GM12878 (cell line): ENCODE measurements around the gene ZNF775. TPM values are rescaled to one million over a fixed set of nuclear protein-coding genes. Genes with fewer than 3 reads are reported as not detected.
A peak's percentile ranks its signal among the peaks of the same experiment; 100 is the strongest.

Source experiments
- BHLHE40 ChIP-seq, 2 experiments: fragments of 450-650 bp in 1 of 2; IDR thresholded peaks; 2 replicates each; pipeline ENCODE4 v1.6.1; 2011 to 2017; ENCODE audit warnings: low read depth in 2 of 2, borderline replicate concordance in 1 of 2, improper control_type of control experiment in 1 of 2, low read length in 1 of 2, mild to moderate bottlenecking in 1 of 2
- CBFB ChIP-seq: IDR thresholded peaks from 2 replicates; pipeline ENCODE4 v1.6.1; 2016; ENCODE audit warnings: antibody characterized with exemption, low read depth
- CEBPB ChIP-seq, 2 experiments: fragments of 150-350 bp in 1 of 2; IDR thresholded peaks; 2 replicates each; pipeline ENCODE4 v1.6.1; 2012 to 2014; ENCODE audit warnings: low read depth in 2 of 2, low read length in 2 of 2, borderline replicate concordance in 1 of 2, inconsistent platforms in 1 of 2
- CEBPZ ChIP-seq: fragments of 150-350 bp; IDR thresholded peaks from 2 replicates; pipeline ENCODE4 v1.6.1; 2016; ENCODE audit warnings: low read depth, low read length
- CHD1 ChIP-seq: IDR thresholded peaks from 2 replicates; pipeline ENCODE4 v1.6.1; 2012; ENCODE audit warnings: low read depth, low read length, improper control_type of control experiment
- CTCF ChIP-seq, 3 experiments: IDR thresholded peaks in 2 of 3; conservative IDR thresholded peaks in 1 of 3; 2 replicates each; pipeline ENCODE4 v1.5.1; 2011; ENCODE audit warnings: low read depth in 3 of 3, low read length in 3 of 3, mild to moderate bottlenecking in 3 of 3, control low read depth in 2 of 3, moderate library complexity in 2 of 3, inconsistent platforms in 1 of 3, mixed read lengths in 1 of 3; ENCODE audit not compliant: control insufficient read depth in 2 of 3, insufficient read depth in 1 of 3; ENCODE audit errors: extremely low read depth in 1 of 3
- E4F1 ChIP-seq: fragments of 450-650 bp; IDR thresholded peaks from 2 replicates; pipeline ENCODE4 v1.6.1; 2018; ENCODE audit warnings: borderline replicate concordance, mild to moderate bottlenecking; ENCODE audit not compliant: partially characterized antibody
- EGR1 ChIP-seq, 2 experiments: IDR thresholded peaks; 1 replicate in 1 of 2; 2 replicates in 1 of 2; pipeline ENCODE4 v1.6.1; 2011 to 2012; ENCODE audit warnings: low read depth in 2 of 2, low read length in 2 of 2, borderline replicate concordance in 1 of 2, mild to moderate bottlenecking in 1 of 2, moderate library complexity in 1 of 2
- EP300 ChIP-seq, 2 experiments: fragments of 150-350 bp in 1 of 2; IDR thresholded peaks; 2 replicates each; pipeline ENCODE4 v1.6.1; 2011 to 2012; ENCODE audit warnings: low read depth in 2 of 2, low read length in 2 of 2, borderline replicate concordance in 1 of 2, improper control_type of control experiment in 1 of 2, inconsistent platforms in 1 of 2; ENCODE audit not compliant: control insufficient read depth in 1 of 2
- FOS ChIP-seq: IDR thresholded peaks from 3 replicates; pipeline ENCODE4 v1.6.1; 2011; ENCODE audit warnings: borderline replicate concordance; ENCODE audit not compliant: insufficient read length; ENCODE audit errors: extremely low read depth
- JUND ChIP-seq: IDR thresholded peaks from 2 replicates; pipeline ENCODE4 v1.6.1; 2012; ENCODE audit warnings: low read depth, mild to moderate bottlenecking, low read length, improper control_type of control experiment, moderate library complexity
- MXI1 ChIP-seq: fragments of 150-350 bp; IDR thresholded peaks from 2 replicates; pipeline ENCODE4 v1.6.1; 2011; ENCODE audit warnings: low read depth, mild to moderate bottlenecking, inconsistent platforms, low read length, improper control_type of control experiment
- MYB ChIP-seq: fragments of 150-350 bp; IDR thresholded peaks from 2 replicates; pipeline ENCODE4 v1.6.1; 2014; ENCODE audit warnings: mild to moderate bottlenecking, low read depth, low read length, borderline replicate concordance
- NFIC ChIP-seq: IDR thresholded peaks from 2 replicates; pipeline ENCODE4 v1.6.1; 2012; ENCODE audit warnings: low read depth, mild to moderate bottlenecking, inconsistent platforms, low read length, moderate library complexity
- NR2C1 ChIP-seq: fragments of 450-650 bp; IDR thresholded peaks from 2 replicates; pipeline ENCODE4 v1.6.1; 2017; ENCODE audit warnings: antibody characterized with exemption, mild to moderate bottlenecking, moderate library complexity
- RB1 ChIP-seq: fragments of 450-650 bp; formaldehyde crosslinking; IDR thresholded peaks from 2 replicates; pipeline ENCODE4 v1.6.1; 2017; ENCODE audit warnings: mild to moderate bottlenecking, borderline replicate concordance
- SMC3 ChIP-seq: IDR thresholded peaks from 2 replicates; pipeline ENCODE4 v1.6.1; 2011; ENCODE audit warnings: low read length, improper control_type of control experiment, borderline replicate concordance
- SP1 ChIP-seq: IDR thresholded peaks from one replicate; pipeline ENCODE4 v1.6.1; 2011; ENCODE audit warnings: low read depth, low read length
- TCF3 ChIP-seq: IDR thresholded peaks from 2 replicates; pipeline ENCODE4 v1.6.1; 2012; ENCODE audit warnings: low read depth, mild to moderate bottlenecking, low read length, borderline replicate concordance; ENCODE audit not compliant: insufficient read depth
- polyA plus RNA-seq, 11 experiments: library from polyadenylated mRNA; depleted of rRNA in 4 of 11; unstranded in 6 of 11; stranded (reverse) in 5 of 11; fragments of >200 nt; fragmentation: Nextera tagmentation in 4 of 11; fragmentation: Illumina TruSeq in 1 of 11; extraction: Ambion mirVana in 4 of 11; extraction: Trizol in 1 of 11; gene quantifications; 1 replicate in 1 of 11; 2 replicates in 10 of 11; pipeline versions ENCODE4 v1.2.1 to v1.2.3, GENCODE V29; 2011 to 2016; ENCODE audit warnings: inconsistent platforms in 2 of 11, missing spikeins in 2 of 11, low read depth in 1 of 11
- total RNA-seq, 4 experiments: library from RNA; depleted of rRNA in 3 of 4; stranded (reverse); fragments of >200 nt in 3 of 4; fragmentation: Illumina TruSeq in 1 of 4; extraction: Trizol in 1 of 4; gene quantifications; 2 replicates each; pipeline versions ENCODE4 v1.2.1 to v1.2.3, GENCODE V29; 2013 to 2021

Gene ZNF775
- total and polyA plus RNA-seq, 10 of the 15 experiments (the other 5 are each of a cell fraction or from before 2014, with no cell fraction given): 0.05 to 14.3 (median 2.1) TPM

- TF ChIP-seq CEBPZ (no peak), CHD1 (no peak), JUND (no peak), MXI1 (peak; percentile 59), EGR1 (IDR thresholded peaks at IDR 0.05; ENCODE audit: borderline replicate concordance in 1 of 2, low read depth in 2 of 2, low read length in 2 of 2) (peak; percentile 44 to 68), EP300 (IDR thresholded peaks at IDR 0.05; ENCODE audit: borderline replicate concordance in 1 of 2, control insufficient read depth in 1 of 2, low read depth in 2 of 2, low read length in 2 of 2) (peak in 1 of 2 experiments; percentile 59; a peak in 1 of 4 replicates), E4F1 (no peak), SP1 (no peak), MYB (peak; percentile 81), FOS (no peak), SMC3 (no peak), CTCF (IDR thresholded peaks at IDR 0.05 in 2 of 3, conservative IDR thresholded peaks at IDR 0.05 in 1 of 3; ENCODE audit: control insufficient read depth in 2 of 3, extremely low read depth in 1 of 3, insufficient read depth in 1 of 3, low read depth in 3 of 3, low read length in 3 of 3) (no peak), TCF3 (peak; percentile 76; the same call in 1 of the 2 replicates), CBFB (no peak; the same call in 1 of the 2 replicates), BHLHE40 (IDR thresholded peaks at IDR 0.05; ENCODE audit: borderline replicate concordance in 1 of 2, low read depth in 2 of 2, low read length in 1 of 2) (peak; percentile 90 to 97), NFIC (no peak), NR2C1 (peak; percentile 51), RB1 (peak; percentile 51; the same call in 1 of the 2 replicates), CEBPB (IDR thresholded peaks at IDR 0.05; ENCODE audit: borderline replicate concordance in 1 of 2, low read depth in 2 of 2, low read length in 2 of 2) (no peak)
Measured at GRCh38 chr7:150368096-150368883, 10.8 kb upstream of the ZNF775 start, which contains the start of gene REPIN1 (continued).
